ENCODE results near the gene ZNF77.

GRCh38 chr19:2977746-2978138 lies 33.0 kb upstream of the ZNF77 start:
- TF ChIP-seq POLR2AphosphoS5 (IDR thresholded peaks at IDR 0.05; ENCODE audit: low read depth, low read length) (no peak), FOXP2 (optimal IDR thresholded peaks at IDR 0.05; ENCODE audit: borderline replicate concordance, extremely low read depth, extremely low read length, insufficient read depth) (no peak)

Data from PFSK-1 (cell line).